Limb (tissue), 2 donors: Measurements from ENCODE around the gene RPS6KC1.
"Not testable (repeated sequence)": the region's sequence is repeated elsewhere in the genome, so short reads cannot be mapped to it uniquely, and the experiment has no call there.

Experiments used
- DNase-seq, 2 donors: peaks; one replicate each; pipeline ENCODE4 v3.0.0-alpha.2; 2016; ENCODE audit errors: extremely low spot score in 2 of 2

Gene RPS6KC1

GRCh38 chr1:213150090-213150489 is 99.0 kb downstream of the RPS6KC1 start:
- not testable (repeated sequence) for DNase-seq

GRCh38 chr1:213154056-213154685 is 103.1 kb downstream of the RPS6KC1 start:
- no peak for DNase-seq

- no peak for DNase-seq
Observed at GRCh38 chr1:213159376-213159775, 108.3 kb downstream of the RPS6KC1 start.

- not testable (repeated sequence) for DNase-seq
Observed at GRCh38 chr1:213160442-213160841, 109.4 kb downstream of the RPS6KC1 start.

- DNase-seq: no peak
Observed at GRCh38 chr1:213162338-213162737, 111.3 kb downstream of the RPS6KC1 start.

GRCh38 chr1:213162862-213163261 is 111.8 kb downstream of the RPS6KC1 start:
- DNase-seq: no peak

- DNase-seq: no peak
Observed at GRCh38 chr1:213163278-213163711, 112.3 kb downstream of the RPS6KC1 start.

GRCh38 chr1:213164561-213164960 is 113.5 kb downstream of the RPS6KC1 start:
- DNase-seq: no peak

- DNase-seq: peak in 1 of 2 donors; percentile 40
Observed at GRCh38 chr1:213166852-213167251, 115.8 kb downstream of the RPS6KC1 start.

GRCh38 chr1:213171711-213172110 is 120.7 kb downstream of the RPS6KC1 start:
- DNase-seq: no peak

- DNase-seq: no peak
Observed at GRCh38 chr1:213176341-213176740, 125.3 kb downstream of the RPS6KC1 start.

- DNase-seq: no peak
Observed at GRCh38 chr1:213179784-213180183, 128.7 kb downstream of the RPS6KC1 start.

- DNase-seq: no peak
Observed at GRCh38 chr1:213180833-213181232, 129.8 kb downstream of the RPS6KC1 start.

GRCh38 chr1:213183036-213183672 is 132.1 kb downstream of the RPS6KC1 start:
- no peak for DNase-seq

- no peak for DNase-seq
Observed at GRCh38 chr1:213186168-213186567, 135.1 kb downstream of the RPS6KC1 start.

GRCh38 chr1:213192026-213192425 is 141.0 kb downstream of the RPS6KC1 start:
- no peak for DNase-seq

GRCh38 chr1:213194383-213194782 is 143.3 kb downstream of the RPS6KC1 start:
- no peak for DNase-seq

- DNase-seq: no peak
Observed at GRCh38 chr1:213194855-213195254, 143.8 kb downstream of the RPS6KC1 start.

- DNase-seq: not testable (repeated sequence)
Observed at GRCh38 chr1:213196328-213197054, 145.4 kb downstream of the RPS6KC1 start.

- no peak for DNase-seq
Observed at GRCh38 chr1:213200630-213201029, 149.6 kb downstream of the RPS6KC1 start.

- DNase-seq: no peak
Observed at GRCh38 chr1:213201380-213202155, 150.5 kb downstream of the RPS6KC1 start.

- DNase-seq: no peak
Observed at GRCh38 chr1:213211201-213211600, 160.2 kb downstream of the RPS6KC1 start.
